ENCODE measurements around the gene TBC1D22A.

Gene TBC1D22A

GRCh38 chr22:47200273-47201051 is 438.0 kb downstream of the TBC1D22A start:
- no peak for DNase-seq (ENCODE audit: low read depth in 2 of 2)

GRCh38 chr22:47201186-47201995 is 438.9 kb downstream of the TBC1D22A start:
- no peak for DNase-seq (ENCODE audit: low read depth in 2 of 2)

- DNase-seq (ENCODE audit: low read depth in 2 of 2): no peak
Observed at GRCh38 chr22:47201996-47202818, 439.8 kb downstream of the TBC1D22A start.

GRCh38 chr22:47202819-47203553 is 440.5 kb downstream of the TBC1D22A start:
- DNase-seq (ENCODE audit: low read depth in 2 of 2): no peak

GRCh38 chr22:47203554-47203991 is 441.1 kb downstream of the TBC1D22A start:
- no peak for DNase-seq (ENCODE audit: low read depth in 2 of 2)

GRCh38 chr22:47204002-47204979 is 441.8 kb downstream of the TBC1D22A start:
- DNase-seq (ENCODE audit: low read depth in 2 of 2): no peak

GRCh38 chr22:47205081-47205491 is 442.6 kb downstream of the TBC1D22A start:
- DNase-seq (ENCODE audit: low read depth in 2 of 2): no peak

- no peak for DNase-seq (ENCODE audit: low read depth in 2 of 2)
Observed at GRCh38 chr22:47205554-47205953, 443.1 kb downstream of the TBC1D22A start.

- no peak for DNase-seq (ENCODE audit: low read depth in 2 of 2)
Observed at GRCh38 chr22:47206164-47206563, 443.7 kb downstream of the TBC1D22A start.

- DNase-seq (ENCODE audit: low read depth in 2 of 2): no peak
Observed at GRCh38 chr22:47206666-47207218, 444.3 kb downstream of the TBC1D22A start.

- DNase-seq (ENCODE audit: low read depth in 2 of 2): no peak
Observed at GRCh38 chr22:47207387-47207786, 444.9 kb downstream of the TBC1D22A start.

GRCh38 chr22:47207846-47208554 is 445.6 kb downstream of the TBC1D22A start:
- DNase-seq (ENCODE audit: low read depth in 2 of 2): no peak

- no peak for DNase-seq (ENCODE audit: low read depth in 2 of 2)
Observed at GRCh38 chr22:47208630-47209029, 446.2 kb downstream of the TBC1D22A start.

- DNase-seq (ENCODE audit: low read depth in 2 of 2): no peak
Observed at GRCh38 chr22:47209040-47209514, 446.6 kb downstream of the TBC1D22A start.

GRCh38 chr22:47209547-47210023 is 447.1 kb downstream of the TBC1D22A start:
- no peak for DNase-seq (ENCODE audit: low read depth in 2 of 2)

GRCh38 chr22:47210112-47210657 is 447.7 kb downstream of the TBC1D22A start:
- DNase-seq (ENCODE audit: low read depth in 2 of 2): no peak

- DNase-seq (ENCODE audit: low read depth in 2 of 2): no peak
Observed at GRCh38 chr22:47210686-47211085, 448.2 kb downstream of the TBC1D22A start.

- peak; percentile 10 to 49 for DNase-seq (ENCODE audit: low read depth in 2 of 2)
Observed at GRCh38 chr22:47213571-47214230, 451.3 kb downstream of the TBC1D22A start.

Measured in stimulated activated CD4-positive, alpha-beta T cell treated with anti-CD3 and anti-CD28 coated beads, Interleukin-12 subunit alpha, Interleukin-12 subunit beta, amount 100 ng/mL, for 24 hours (primary cell).